Ammon's horn (tissue), 1 donor: ENCODE measurements around the gene PSMA2.

ENCODE experiments used
- DNase-seq: peaks from one replicate; pipeline ENCODE4 v3.0.0-alpha.2; 2016; ENCODE audit warnings: low spot score

Gene PSMA2

DNA sequence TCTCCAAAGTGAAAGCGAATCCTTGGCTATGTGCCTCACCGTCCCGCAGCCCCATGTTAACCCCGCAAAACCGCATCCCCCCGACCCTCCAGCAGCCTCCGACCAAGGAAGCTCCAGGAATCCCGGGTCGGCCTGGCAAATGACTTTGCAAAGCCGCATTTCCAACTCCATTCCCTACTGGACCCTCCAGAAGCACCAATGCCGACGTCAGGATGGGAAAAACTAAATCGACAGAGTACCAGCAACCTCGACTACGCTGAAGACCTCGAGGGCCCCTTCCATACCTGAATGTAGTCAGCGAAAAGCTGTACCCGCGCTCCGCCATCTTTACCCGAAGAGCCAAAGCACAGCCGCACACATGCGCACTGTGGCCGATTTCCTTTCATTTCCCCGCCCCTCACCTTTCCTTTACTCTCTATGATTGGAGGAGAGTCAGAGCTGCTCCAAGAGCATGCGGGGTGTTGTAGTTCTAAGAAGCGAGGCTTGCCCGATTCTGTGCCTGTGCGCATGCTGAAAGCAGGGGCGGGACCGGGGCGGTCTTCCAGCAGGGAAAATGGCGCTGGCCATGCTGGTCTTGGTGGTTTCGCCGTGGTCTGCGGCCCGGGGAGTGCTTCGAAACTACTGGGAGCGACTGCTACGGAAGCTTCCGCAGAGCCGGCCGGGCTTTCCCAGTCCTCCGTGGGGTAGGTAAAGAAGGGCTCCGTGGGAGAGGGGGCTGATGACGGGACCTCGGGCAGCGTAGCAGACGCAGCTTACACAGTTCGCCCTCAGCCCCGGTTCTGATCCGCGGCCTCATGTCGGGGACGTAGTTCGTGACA, at the start of gene PSMA2, which contains the start of gene MRPL32:
TSS of gene PSMA2 (minus strand) at position 341 of the 818 bp plus-strand sequence. CDS start at position 325, 16 bp downstream.
TSS of gene MRPL32 (plus strand) at position 543 of the 818 bp plus-strand sequence. CDS start at position 554, 11 bp downstream.
- peak; percentile 98 for DNase-seq

- no peak for DNase-seq
Observed at GRCh38 chr7:42981601-42982000, 49.6 kb upstream of the PSMA2 start.

GRCh38 chr7:42980514-42980913, 48.5 kb upstream of the PSMA2 start:
- no peak for DNase-seq

DNA sequence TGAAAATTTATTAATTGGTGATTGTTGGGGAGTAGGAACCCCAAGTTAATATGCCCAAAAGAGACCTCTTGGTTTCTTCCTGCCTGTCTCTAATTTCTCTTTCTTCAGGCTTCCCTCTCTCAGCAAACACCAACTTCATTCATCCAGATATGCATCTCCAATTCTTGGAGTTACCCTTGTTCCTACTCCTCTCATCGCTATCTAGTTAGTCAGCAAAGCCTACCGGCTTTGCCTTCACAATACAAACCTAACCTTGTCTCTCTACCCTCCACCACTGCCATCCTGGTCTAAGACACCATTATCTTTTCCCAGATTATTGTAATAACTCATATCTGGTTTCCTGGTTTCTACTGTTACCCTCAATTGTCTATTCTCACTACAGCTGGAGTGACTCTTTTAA, 48.1 kb upstream of the PSMA2 start:
- DNase-seq: no peak

GRCh38 chr7:42978496-42978895, 46.5 kb upstream of the PSMA2 start:
- DNase-seq: no peak

GRCh38 chr7:42976371-42976770, 44.4 kb upstream of the PSMA2 start:
- DNase-seq: no peak

GRCh38 chr7:42972699-42973500, 40.9 kb upstream of the PSMA2 start:
- no peak for DNase-seq

DNA sequence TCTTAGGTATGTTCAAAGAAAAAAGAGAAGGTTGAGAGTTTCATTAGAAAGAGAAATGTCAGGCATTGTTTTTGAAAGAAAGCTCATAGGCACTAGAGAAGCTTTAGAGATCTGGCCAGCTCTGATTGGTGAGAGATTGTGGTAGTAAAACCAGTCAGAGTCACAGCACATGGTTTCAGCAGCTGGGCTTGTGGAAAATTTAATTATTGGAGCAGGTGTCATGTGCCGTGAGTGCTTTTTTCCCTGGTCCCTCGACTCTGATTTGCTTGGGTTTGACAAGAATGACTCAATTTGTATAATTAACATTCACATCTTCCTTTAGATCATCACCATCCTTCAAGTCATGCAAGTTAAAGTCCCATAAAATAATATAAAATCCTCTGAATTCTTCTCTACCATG, 35.4 kb upstream of the PSMA2 start:
- no peak for DNase-seq

- DNase-seq: peak; percentile 11
Observed at GRCh38 chr7:42964849-42965805, 33.2 kb upstream of the PSMA2 start.

DNA sequence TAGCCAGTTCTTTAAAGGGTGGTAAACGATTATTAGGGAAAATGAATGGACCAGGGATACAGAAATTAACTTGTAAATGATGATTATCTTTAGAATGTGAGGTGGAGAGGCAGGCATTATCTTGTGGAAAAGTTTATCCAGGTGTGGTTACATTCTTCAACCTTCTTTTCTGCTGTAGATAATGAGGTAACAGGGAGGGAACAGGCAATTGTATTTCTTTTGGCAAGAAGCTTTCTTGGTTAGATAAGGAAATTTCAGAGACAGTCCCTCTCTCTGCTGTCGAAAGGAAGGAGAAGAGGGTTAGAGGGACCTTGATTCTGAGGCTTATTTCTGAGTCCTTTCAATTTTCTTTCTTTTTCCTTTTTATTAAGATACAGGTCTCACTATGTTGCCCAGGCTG, 32.3 kb upstream of the PSMA2 start:
- no peak for DNase-seq

DNA sequence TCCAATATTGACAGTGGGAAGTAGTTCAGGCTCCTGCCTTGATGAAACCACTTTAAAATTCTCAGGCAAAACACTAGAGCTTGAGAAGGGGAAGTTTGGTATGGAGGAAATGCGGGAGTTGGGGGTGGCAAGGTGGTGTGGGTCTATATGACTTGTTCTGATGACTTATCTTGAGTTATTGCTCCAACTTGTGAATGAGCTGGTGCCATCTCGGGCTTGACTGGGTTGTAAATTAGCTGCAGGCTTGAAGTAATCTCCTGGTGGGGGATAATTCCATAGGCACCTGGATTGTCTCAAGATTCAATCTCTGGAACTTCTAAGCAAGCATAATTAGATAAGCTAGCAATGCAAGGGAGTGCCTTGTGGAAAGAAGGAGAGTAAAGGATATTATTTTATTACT, 29.2 kb upstream of the PSMA2 start:
- DNase-seq: no peak

DNA sequence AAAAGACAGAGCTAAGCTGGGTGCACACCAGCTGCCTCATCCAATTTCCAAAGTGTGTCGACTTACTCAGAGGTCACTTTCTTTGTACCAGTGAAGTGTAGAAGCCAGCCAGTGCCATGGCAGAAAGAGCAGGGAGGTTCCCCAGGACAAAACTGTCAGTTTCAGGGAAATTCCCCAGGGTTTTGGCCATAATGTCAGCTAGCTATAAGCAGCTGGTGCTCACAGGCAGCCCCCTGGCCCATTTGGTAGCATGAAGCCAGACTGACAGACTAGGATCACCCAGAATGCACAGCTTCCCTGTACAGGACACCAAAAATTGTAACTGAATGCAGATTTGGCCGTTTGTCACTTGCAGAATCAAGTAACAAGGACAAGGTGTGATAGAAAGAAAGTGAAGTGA, 28.8 kb upstream of the PSMA2 start:
- DNase-seq: no peak

GRCh38 chr7:42959549-42959948, 27.6 kb upstream of the PSMA2 start:
- no peak for DNase-seq

GRCh38 chr7:42956062-42956461, 24.1 kb upstream of the PSMA2 start:
- no peak for DNase-seq

DNA sequence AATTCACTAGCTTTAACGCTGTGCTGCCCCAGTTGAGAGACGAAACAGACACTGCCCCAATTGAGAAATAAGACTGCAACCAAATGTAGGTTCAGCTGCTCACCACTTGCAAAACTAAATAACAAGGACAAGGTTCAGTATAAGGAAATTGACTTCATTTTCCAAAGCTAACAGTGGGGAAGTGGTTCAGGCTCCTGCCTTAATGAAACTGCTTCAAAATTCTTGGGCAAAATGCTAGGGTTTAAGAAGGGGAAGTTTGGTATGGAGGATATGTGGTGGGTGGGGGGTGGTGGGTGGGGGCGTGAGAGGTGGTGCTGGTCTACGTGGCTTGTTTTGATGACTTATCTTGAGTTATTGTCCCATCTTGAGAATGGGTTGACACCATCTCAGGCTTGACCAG, 22.0 kb upstream of the PSMA2 start:
- DNase-seq: no peak

- DNase-seq: no peak
Observed at GRCh38 chr7:42952328-42952727, 20.4 kb upstream of the PSMA2 start.

DNA sequence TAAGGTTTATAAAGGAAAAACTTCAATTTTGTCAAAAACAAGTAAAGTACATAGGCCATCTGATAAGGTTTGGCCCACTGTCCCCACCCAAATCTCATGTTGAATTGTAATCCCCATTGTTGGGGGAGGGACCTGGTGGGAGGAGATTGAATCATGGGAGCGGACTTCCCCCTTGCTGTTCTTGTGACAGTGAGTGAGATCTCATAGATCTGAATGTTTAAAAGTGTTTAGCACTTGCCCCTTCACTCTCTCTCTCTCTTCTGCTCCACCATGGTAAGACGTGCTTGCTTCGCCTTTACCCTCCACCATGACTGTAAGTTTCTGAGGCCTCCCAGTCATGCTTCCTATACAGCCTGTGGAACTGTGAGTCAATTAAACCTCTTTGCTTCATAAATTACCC, 18.4 kb upstream of the PSMA2 start:
- no peak for DNase-seq

DNA sequence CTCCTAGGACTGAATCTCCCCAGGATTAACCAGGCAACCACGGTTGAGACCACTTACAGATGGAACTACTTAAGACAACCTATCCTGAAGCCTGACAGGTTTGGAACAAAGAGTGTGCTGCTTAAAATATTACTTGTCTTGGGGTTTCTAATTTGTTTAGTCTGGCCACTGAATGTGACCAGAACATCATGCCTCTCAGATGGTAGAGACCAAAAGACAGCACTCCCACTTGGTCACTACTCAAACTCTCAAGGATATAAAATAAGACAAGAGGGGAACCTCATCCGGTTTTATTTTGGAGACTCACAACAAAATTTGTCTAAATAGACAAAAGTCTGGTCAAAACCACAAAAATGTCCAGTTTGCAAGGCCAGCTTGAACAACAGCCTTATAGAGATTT, 15.5 kb upstream of the PSMA2 start:
- DNase-seq: no peak

DNA sequence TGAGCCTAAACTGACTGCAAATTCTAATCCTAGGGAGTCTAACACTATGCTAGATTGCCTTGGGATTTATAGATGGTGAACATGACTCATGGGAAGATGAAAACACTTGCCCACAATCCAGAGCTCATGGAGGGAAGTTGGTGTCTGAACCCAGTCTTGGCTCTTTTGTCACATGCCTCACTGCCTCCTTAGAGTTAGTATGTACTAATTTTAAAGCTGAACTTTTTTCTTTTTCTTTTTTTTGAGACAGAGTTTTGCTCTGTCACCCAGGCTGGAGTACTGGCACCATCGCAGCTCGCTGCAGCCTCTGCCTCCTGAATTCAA, 14.6 kb upstream of the PSMA2 start:
- DNase-seq: no peak

DNA sequence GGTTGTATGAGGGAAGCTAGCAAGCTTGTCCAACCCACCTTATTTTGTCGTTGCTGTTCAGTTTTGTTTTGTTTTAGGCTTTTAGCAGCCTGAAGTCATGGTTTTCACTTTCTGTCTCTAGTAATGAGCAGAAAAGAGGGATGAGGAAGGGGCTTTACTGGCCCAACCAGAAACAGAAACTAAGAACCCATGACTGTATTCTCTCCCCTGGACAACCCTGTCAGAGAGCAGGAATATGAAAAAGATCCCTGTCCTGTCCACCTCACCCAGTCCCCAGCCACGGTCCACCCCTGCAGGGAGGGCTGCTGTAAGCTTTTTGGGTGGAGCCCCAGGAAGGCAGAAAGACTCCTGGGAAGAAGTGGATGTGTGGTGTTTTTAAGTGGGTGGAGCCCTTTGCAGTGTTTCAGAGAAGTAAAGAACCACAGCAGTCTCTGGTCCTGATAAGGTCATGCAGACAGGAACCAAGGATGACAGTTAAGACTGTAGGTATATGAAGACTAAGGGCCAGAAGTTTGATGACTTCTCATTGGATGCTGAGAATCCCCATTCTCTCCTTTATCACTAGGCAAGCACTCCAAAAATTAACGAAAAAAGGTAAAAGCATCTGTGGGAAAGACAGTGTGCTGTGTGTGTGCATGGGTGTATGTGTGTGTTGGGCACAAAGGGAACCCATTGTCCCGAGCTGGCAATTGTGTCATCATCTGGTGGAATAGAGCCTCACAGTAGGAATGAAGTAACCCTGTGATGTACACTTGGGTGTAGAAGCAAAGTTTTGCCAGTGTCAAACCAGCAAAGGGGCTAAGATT, 14.1 kb upstream of the PSMA2 start:
- peak; percentile 36 for DNase-seq
